Ectodermal cell (in vitro differentiated cells): ENCODE data around the gene GRB10.

Source experiments
- H3K27ac ChIP-seq: 2 replicates; pipeline ENCODE4 v1.7.0; 2013; ENCODE audit warnings: mild to moderate bottlenecking, low read depth, low read length; ENCODE audit not compliant: insufficient read depth, poor library complexity, severe bottlenecking
- H3K27me3 ChIP-seq: 2 replicates; pipeline ENCODE4 v1.7.0; 2013; ENCODE audit warnings: mild to moderate bottlenecking, low read length; ENCODE audit not compliant: insufficient read depth, control insufficient read depth, poor library complexity, severe bottlenecking
- H3K36me3 ChIP-seq: one replicate; pipeline ENCODE4 v1.7.0; 2013; ENCODE audit warnings: low read length; ENCODE audit not compliant: control insufficient read depth, insufficient read depth
- H3K4me1 ChIP-seq: one replicate; pipeline ENCODE4 v1.7.0; 2013; ENCODE audit warnings: low read length; ENCODE audit not compliant: control insufficient read depth, insufficient read depth
- H3K4me3 ChIP-seq: 2 replicates; pipeline ENCODE4 v1.7.0; 2013; ENCODE audit warnings: low read depth, low read length, control low read depth; ENCODE audit not compliant: insufficient read depth
- H3K9me3 ChIP-seq: 2 replicates; pipeline ENCODE4 v1.7.0; 2013; ENCODE audit warnings: mild to moderate bottlenecking, low read length, moderate library complexity; ENCODE audit not compliant: control insufficient read depth
- WGBS, 2 experiments: methylation state at CpG; one replicate each; pipeline ENCODE4 v1.1.7; 2013; ENCODE audit warnings: missing lambda C conversion rate in 2 of 2; 5-methylcytosine and 5-hydroxymethylcytosine counted together

The GRB10 gene

GRCh38 chr7:50766106-50766848, 16.4 kb downstream of the GRB10 start:
- H3K4me1 ChIP-seq, result no peaks in the 10 kb centered on the region
- WGBS, 2 experiments, result 95 to 96% methylated on average over 3 to 5 of the region's 5 CpGs

GRCh38 chr7:50762337-50762736, 20.4 kb downstream of the GRB10 start:
- 82 to 93% methylated on average over 1 of the region's 2 CpGs for WGBS, 2 experiments
- H3K36me3 ChIP-seq, result no peaks in the 10 kb centered on the region
- H3K27ac ChIP-seq, result no peak overlapping the region
- no peaks in the 10 kb centered on the region for H3K27me3 ChIP-seq
- H3K4me1 ChIP-seq, result no peaks in the 10 kb centered on the region
- H3K9me3 ChIP-seq, result no peaks in the 10 kb centered on the region
- H3K4me3 ChIP-seq, result no peak overlapping the region

More at GRCh38 chr7:50766106-50766848, 16.4 kb downstream of the GRB10 start:
- no peaks in the 10 kb centered on the region for H3K9me3 ChIP-seq
- no peaks in the 10 kb centered on the region for H3K27me3 ChIP-seq
- no peak overlapping the region for H3K4me3 ChIP-seq
- H3K36me3 ChIP-seq, result no peaks in the 10 kb centered on the region
- no peak overlapping the region for H3K27ac ChIP-seq

DNA sequence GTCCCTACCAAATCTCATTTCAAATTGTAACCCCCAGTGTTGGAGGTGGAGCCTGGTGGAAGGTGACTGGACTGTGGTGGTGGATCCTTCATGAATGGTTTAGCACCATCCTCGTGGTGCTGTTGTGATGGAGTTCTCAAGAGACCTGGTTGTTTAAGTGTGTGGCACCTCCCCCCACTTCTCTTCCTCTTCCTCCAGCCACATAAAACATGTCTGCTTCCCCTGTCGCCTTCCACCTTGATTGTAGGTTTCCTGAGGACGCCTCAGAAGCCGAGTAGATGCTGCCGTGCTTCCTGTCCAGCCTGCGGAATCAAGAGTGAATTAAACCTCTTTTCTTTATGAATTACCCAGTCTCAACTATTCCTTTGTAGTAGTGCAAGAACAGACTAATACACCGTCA, 21.0 kb downstream of the GRB10 start:
- Histone ChIP-seq H3K27ac (no peak overlapping the region), H3K27me3 (no peaks in the 10 kb centered on the region), H3K4me3 (no peak overlapping the region), H3K36me3 (no peaks in the 10 kb centered on the region), H3K4me1 (no peaks in the 10 kb centered on the region), H3K9me3 (no peaks in the 10 kb centered on the region)
- 94 to 98% methylated on average over 7 of the region's 7 CpGs for WGBS, 2 experiments

GRCh38 chr7:50757703-50758390, 24.8 kb downstream of the GRB10 start:
- Histone ChIP-seq H3K4me3 (no peak overlapping the region), H3K36me3 (no peaks in the 10 kb centered on the region), H3K9me3 (no peaks in the 10 kb centered on the region), H3K27me3 (no peaks in the 10 kb centered on the region), H3K27ac (no peak overlapping the region), H3K4me1 (no peaks in the 10 kb centered on the region)
- WGBS, 2 experiments, result 90 to 96% methylated on average over 9 to 10 of the region's 10 CpGs

DNA sequence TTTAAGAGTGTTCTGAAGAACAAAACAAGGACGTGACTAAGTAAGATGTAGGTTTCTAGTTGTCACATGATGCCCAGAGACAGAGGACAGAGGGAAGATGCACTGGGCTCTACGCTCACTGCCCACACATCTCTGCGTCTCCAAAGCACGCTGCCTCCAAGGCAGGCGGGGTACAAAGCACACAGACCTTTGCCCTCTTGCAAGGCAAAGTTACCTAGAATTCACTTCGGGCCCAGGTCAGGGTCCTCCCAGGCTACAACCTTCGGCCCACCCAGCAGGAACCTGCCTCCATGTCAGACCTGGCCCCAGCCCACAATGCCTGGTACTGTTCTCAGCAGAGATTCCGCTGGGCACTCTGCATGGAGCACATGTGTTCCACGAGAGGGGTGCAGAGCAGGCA, 26.5 kb downstream of the GRB10 start:
- no peak overlapping the region for H3K4me3 ChIP-seq
- H3K27me3 ChIP-seq, result no peaks in the 10 kb centered on the region
- WGBS, 2 experiments, result 95 to 96% methylated on average over 9 of the region's 9 CpGs
- H3K4me1 ChIP-seq, result no peaks in the 10 kb centered on the region
- no peak overlapping the region for H3K27ac ChIP-seq
- H3K9me3 ChIP-seq, result no peaks in the 10 kb centered on the region
- H3K36me3 ChIP-seq, result no peaks in the 10 kb centered on the region

- 88 to 89% methylated on average over 6 of the region's 6 CpGs for WGBS, 2 experiments
- Histone ChIP-seq H3K4me1 (no peaks in the 10 kb centered on the region), H3K9me3 (no peaks in the 10 kb centered on the region), H3K36me3 (no peaks in the 10 kb centered on the region), H3K27ac (no peak overlapping the region), H3K27me3 (no peaks in the 10 kb centered on the region), H3K4me3 (no peak overlapping the region)
Observed at GRCh38 chr7:50754684-50755083, 28.0 kb downstream of the GRB10 start.

DNA sequence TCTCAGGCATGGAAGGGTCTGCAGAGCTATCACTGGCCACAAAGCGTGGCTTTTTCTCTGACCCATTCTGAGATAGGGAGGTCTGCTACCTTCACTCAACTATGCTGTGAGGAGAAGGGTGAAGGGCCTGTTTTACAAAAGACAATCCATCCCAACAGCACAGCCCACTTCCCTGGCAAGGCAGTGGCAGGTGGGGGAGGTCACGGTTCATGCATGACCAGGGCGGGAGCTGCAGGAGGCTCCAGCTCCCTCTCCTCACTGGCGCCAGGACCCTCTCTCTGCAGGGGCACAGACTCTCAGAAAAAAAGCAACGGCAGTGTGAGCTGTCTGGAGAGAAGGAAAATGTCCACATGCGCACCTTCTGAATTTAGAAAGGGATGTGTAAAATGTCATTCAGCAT, 28.5 kb downstream of the GRB10 start:
- WGBS, 2 experiments, result 90 to 91% methylated on average over 6 of the region's 6 CpGs
- H3K4me1 ChIP-seq, result no peaks in the 10 kb centered on the region
- no peaks in the 10 kb centered on the region for H3K27me3 ChIP-seq
- H3K27ac ChIP-seq, result no peak overlapping the region
- H3K9me3 ChIP-seq, result no peaks in the 10 kb centered on the region
- no peak overlapping the region for H3K4me3 ChIP-seq
- H3K36me3 ChIP-seq, result no peaks in the 10 kb centered on the region

DNA sequence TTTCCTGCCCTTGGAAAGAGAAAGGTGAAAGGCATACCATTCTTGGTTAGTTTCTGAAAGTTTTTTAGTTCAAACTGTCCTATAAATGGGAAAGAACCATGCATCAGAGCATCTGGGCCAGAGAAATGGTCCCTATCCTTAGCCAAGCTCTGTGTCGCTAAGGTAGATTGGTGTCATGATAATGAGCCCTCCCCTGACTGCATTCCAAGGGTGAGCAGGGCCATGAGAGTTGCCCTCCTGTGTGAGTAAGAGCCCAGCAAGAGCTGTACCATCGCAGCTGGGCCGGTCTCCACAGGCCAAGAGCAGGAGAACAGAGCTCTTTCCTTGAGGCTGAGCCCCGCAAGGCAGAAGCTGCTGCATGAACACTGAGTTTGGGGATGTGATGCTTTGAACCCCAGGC, 30.3 kb downstream of the GRB10 start:
- H3K27ac ChIP-seq, result no peak overlapping the region
- WGBS, 2 experiments, result 92 to 98% methylated on average over 4 of the region's 4 CpGs
- no peaks in the 10 kb centered on the region for H3K36me3 ChIP-seq
- no peak overlapping the region for H3K4me3 ChIP-seq
- H3K4me1 ChIP-seq, result no peaks in the 10 kb centered on the region
- no peaks in the 10 kb centered on the region for H3K27me3 ChIP-seq
- no peaks in the 10 kb centered on the region for H3K9me3 ChIP-seq

DNA sequence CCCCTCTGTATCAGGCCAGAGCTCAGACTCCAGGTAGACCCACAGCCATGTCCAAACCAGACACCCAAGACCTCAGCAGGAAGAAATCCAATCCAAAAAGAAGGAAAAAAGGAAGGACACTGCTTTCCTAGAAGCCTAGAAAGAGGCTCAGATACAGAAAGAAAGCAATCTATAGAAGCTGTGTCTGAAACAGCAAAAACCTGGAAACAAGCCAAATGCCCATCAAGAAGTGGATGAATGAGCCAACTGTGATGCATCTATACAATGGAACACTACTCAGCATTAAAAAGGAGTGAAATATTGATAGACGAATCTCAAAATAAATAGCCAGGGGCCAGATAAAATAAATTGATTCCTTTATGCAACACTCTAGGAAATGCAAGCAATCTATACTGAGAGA, 31.6 kb downstream of the GRB10 start:
- Histone ChIP-seq H3K9me3 (no peaks in the 10 kb centered on the region), H3K4me1 (no peaks in the 10 kb centered on the region), H3K4me3 (no peak overlapping the region), H3K27ac (no peak overlapping the region), H3K27me3 (no peaks in the 10 kb centered on the region), H3K36me3 (no peaks in the 10 kb centered on the region)
- 86 to 96% methylated on average over 1 of the region's 1 CpG for WGBS, 2 experiments

DNA sequence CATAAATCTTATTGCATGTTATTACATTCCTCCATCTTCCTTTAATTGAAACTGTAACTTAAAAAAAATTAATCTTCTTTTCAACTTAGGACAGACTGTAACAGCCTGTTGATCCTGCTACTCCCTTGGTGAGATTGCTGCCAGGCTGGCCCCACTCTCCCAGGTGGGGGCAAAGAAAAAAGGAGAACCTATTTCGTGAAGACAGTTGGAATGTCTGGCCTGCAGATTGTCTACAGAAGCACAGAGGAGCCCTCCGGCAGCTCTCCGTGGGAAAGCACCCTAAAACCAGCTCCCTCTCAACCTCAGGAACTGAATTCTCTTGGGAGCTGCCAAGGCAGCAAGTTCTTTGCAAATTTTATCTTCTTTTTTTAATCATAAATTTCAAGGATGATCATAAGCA, 32.8 kb downstream of the GRB10 start:
- Histone ChIP-seq H3K9me3 (no peaks in the 10 kb centered on the region), H3K36me3 (no peaks in the 10 kb centered on the region), H3K4me1 (no peaks in the 10 kb centered on the region), H3K4me3 (no peak overlapping the region), H3K27me3 (no peaks in the 10 kb centered on the region), H3K27ac (no peak overlapping the region)
- 86 to 92% methylated on average over 3 of the region's 3 CpGs for WGBS, 2 experiments
